Keratinocyte (primary cell): ENCODE data around the gene ERC1.

Experiments
- CTCF ChIP-seq, 3 experiments: IDR thresholded peaks in 1 of 3; conservative IDR thresholded peaks in 1 of 3; optimal IDR thresholded peaks in 1 of 3; 2 replicates in 2 of 3; 3 replicates in 1 of 3; pipeline versions ENCODE3 to v1.5.1; 2011; ENCODE audit warnings: low read length in 3 of 3, mild to moderate bottlenecking in 3 of 3, moderate library complexity in 2 of 3, control low read depth in 1 of 3, inconsistent platforms in 1 of 3; ENCODE audit not compliant: insufficient read depth in 2 of 3; ENCODE audit errors: extremely low read depth in 1 of 3
- EZH2 ChIP-seq: IDR thresholded peaks from one replicate; pipeline ENCODE4 v1.6.1; 2012; ENCODE audit warnings: inconsistent platforms, mild to moderate bottlenecking, low read length, moderate library complexity

DNA sequence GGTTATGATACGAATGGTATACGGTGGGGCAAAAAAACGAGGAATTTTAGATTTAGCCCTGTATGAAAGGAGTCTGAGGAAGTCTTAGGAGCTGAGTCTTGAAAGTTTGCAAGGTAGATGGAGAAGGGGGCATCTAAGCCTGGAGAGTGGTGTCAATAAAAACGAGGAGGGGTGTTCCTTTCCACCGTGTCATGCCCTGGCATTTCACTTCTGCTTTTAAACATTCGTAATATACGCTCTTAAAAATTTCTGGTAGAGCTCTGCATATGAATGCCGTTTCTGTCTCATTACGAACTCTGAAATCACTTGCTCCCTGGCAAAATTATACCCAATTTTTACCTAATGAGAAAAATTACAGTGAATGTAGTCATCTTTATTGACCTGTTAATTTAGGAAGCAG lies 170.2 kb downstream of the ERC1 start:
- TF ChIP-seq CTCF (optimal IDR thresholded peaks at IDR 0.05 in 1 of 3, IDR thresholded peaks at IDR 0.05 in 1 of 3, conservative IDR thresholded peaks at IDR 0.05 in 1 of 3; ENCODE audit: extremely low read depth in 1 of 3, insufficient read depth in 2 of 3, low read length in 3 of 3) (no peak), EZH2 (no peak)
